Natural killer cell (primary cell): ENCODE data around the gene MT1A. TPM values are rescaled to one million over a fixed set of nuclear protein-coding genes. Genes with fewer than 3 reads are reported as not detected.

Experiments used
- ATAC-seq, 3 donors: fragments of 150-1000 bp in 2 of 3; fragments of 200-7000 bp in 1 of 3; cut with Tn5 transposase; 1 replicate in 1 of 3; 2 replicates in 2 of 3; pipeline ENCODE4 v1.10.0; 2021; ENCODE audit warnings: mild to moderate bottlenecking in 2 of 3, moderate library complexity in 2 of 3
- DNase-seq, 2 donors: peaks; one replicate each; pipeline versions ENCODE4 v3.0.0 to v3.0.0-alpha.2; 2013 to 2021; ENCODE audit warnings: mixed read lengths in 1 of 2
- H3K27ac ChIP-seq: one replicate; pipeline ENCODE4 v1.5.1; 2013; ENCODE audit warnings: mild to moderate bottlenecking, low read length
- H3K27me3 ChIP-seq: one replicate; pipeline ENCODE4 v1.6.1; 2013; ENCODE audit warnings: low read length; ENCODE audit not compliant: control insufficient read depth, insufficient read depth
- H3K36me3 ChIP-seq: one replicate; pipeline ENCODE4 v1.6.1; 2013; ENCODE audit warnings: low read length; ENCODE audit not compliant: control insufficient read depth, insufficient read depth
- H3K4me1 ChIP-seq: one replicate; pipeline ENCODE4 v1.6.1; 2013; ENCODE audit warnings: low read length; ENCODE audit not compliant: control insufficient read depth, insufficient read depth
- H3K4me3 ChIP-seq: one replicate; pipeline ENCODE4 v1.5.1; 2013; ENCODE audit warnings: low read length
- H3K9me3 ChIP-seq: one replicate; pipeline ENCODE4 v1.6.1; 2013; ENCODE audit warnings: low read length; ENCODE audit not compliant: control insufficient read depth, insufficient read depth
- H3K27ac Mint-ChIP-seq, 2 donors: one replicate each; pipeline ENCODE4 v1.8.0; 2022; ENCODE audit warnings: mild to moderate bottlenecking in 2 of 2, mixed read lengths in 2 of 2, moderate library complexity in 1 of 2
- H3K27me3 Mint-ChIP-seq, 2 donors: one replicate each; pipeline ENCODE4 v1.8.0; 2022; ENCODE audit warnings: low read depth in 2 of 2, mixed read lengths in 2 of 2
- H3K36me3 Mint-ChIP-seq: one replicate; pipeline ENCODE4 v1.8.0; 2022; ENCODE audit warnings: mixed read lengths
- H3K4me1 Mint-ChIP-seq, 2 donors: one replicate each; pipeline ENCODE4 v1.8.0; 2022; ENCODE audit warnings: mixed read lengths in 2 of 2
- H3K4me3 Mint-ChIP-seq: one replicate; pipeline ENCODE4 v1.8.0; 2022; ENCODE audit warnings: mild to moderate bottlenecking, moderate library complexity, mixed read lengths
- H3K9me3 Mint-ChIP-seq, 2 donors: one replicate each; pipeline ENCODE4 v1.8.0; 2022; ENCODE audit warnings: mixed read lengths in 2 of 2
- WGBS: methylation state at CpG from one replicate; pipeline ENCODE4 v1.1.7; 2013; ENCODE audit warnings: missing lambda C conversion rate; ENCODE audit not compliant: insufficient coverage; 5-methylcytosine and 5-hydroxymethylcytosine counted together
- intact Hi-C: fragments of 100-400 bp; cut with micrococcal nuclease; formaldehyde crosslinking; loops from one replicate; pipeline ENCODE4 v1.14.2; 2022
- total RNA-seq, 4 donors: library from RNA; stranded (reverse); fragments of 120-200 nt in 1 of 4; gene quantifications; one replicate each; pipeline versions ENCODE4 v1.2.3 to v1.2.4, GENCODE V29; 2013 to 2022
- TF ChIP-seq, protein P1 (sequence below): fragments of 200-600 bp; IDR thresholded peaks from one replicate; pipeline ENCODE4 v1.8.0; 2022; ENCODE audit warnings: antibody characterized with exemption

The MT1A gene
- total RNA-seq, 3 donors from 2014 or later (not counting 1 experiment from before 2014, with no cell fraction given): not detected

DNA sequence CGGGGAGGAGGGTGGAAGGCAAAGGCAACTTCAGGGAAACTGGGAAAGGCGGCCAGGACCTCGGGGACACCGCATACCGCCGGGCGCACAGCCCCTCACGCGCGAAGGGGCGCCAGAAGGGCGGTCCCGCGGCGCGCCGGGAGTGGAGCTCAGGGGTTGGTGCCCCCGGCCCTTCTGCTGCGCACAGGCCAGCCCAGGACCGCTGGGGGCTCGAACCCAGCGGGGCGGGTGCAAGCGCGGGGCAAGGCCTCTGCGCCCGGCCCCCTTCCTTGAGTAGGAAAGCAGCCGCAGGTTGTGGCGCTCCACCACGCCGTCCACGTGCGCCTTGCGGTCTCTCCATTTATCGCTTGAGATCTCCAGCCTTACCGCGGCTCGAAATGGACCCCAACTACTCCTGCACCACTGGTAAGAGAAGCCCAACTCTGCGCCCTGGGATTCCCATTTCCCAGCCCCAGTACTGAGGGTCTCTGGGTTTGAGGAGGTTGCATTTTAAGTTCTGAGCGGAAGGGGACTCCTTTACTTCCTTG is 3.0 kb upstream of the MT1A start:
- Mint-ChIP-seq H3K36me3 (no peaks in the 10 kb centered on the region), H3K4me1 (peaks cover 11 to 15% of the 10 kb centered on the region in 2 donors), H3K27me3 (peaks cover 76 to 77% of the 10 kb centered on the region in 2 donors), H3K27ac (no peak overlapping the region), H3K9me3 (no peaks in the 10 kb centered on the region), H3K4me3 (no peak overlapping the region)
- Histone ChIP-seq H3K9me3 (no peaks in the 10 kb centered on the region), H3K4me1 (peaks cover 24% of the 10 kb centered on the region), H3K4me3 (no peak overlapping the region), H3K27ac (no peak overlapping the region), H3K27me3 (peaks cover 56% of the 10 kb centered on the region), H3K36me3 (no peaks in the 10 kb centered on the region)
- DNase-seq: peak in 1 of 2 donors; percentile 26
- WGBS: 4% methylated on average over 40 of the region's 40 CpGs
- TF ChIP-seq, protein P1, sequence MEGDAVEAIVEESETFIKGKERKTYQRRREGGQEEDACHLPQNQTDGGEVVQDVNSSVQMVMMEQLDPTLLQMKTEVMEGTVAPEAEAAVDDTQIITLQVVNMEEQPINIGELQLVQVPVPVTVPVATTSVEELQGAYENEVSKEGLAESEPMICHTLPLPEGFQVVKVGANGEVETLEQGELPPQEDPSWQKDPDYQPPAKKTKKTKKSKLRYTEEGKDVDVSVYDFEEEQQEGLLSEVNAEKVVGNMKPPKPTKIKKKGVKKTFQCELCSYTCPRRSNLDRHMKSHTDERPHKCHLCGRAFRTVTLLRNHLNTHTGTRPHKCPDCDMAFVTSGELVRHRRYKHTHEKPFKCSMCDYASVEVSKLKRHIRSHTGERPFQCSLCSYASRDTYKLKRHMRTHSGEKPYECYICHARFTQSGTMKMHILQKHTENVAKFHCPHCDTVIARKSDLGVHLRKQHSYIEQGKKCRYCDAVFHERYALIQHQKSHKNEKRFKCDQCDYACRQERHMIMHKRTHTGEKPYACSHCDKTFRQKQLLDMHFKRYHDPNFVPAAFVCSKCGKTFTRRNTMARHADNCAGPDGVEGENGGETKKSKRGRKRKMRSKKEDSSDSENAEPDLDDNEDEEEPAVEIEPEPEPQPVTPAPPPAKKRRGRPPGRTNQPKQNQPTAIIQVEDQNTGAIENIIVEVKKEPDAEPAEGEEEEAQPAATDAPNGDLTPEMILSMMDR: no peak
- intact Hi-C loops: no loop called here
- ATAC-seq: no peak

- Mint-ChIP-seq H3K36me3 (no peaks in the 10 kb centered on the region), H3K4me1 (peaks cover 8 to 12% of the 10 kb centered on the region in 2 donors), H3K27ac (no peak overlapping the region), H3K9me3 (no peaks in the 10 kb centered on the region), H3K27me3 (peaks cover 67 to 74% of the 10 kb centered on the region in 2 donors), H3K4me3 (no peak overlapping the region)
- ATAC-seq (no peak), DNase-seq (no peak)
- Histone ChIP-seq H3K27me3 (peaks cover 52% of the 10 kb centered on the region), H3K36me3 (no peaks in the 10 kb centered on the region), H3K27ac (no peak overlapping the region), H3K4me3 (no peak overlapping the region), H3K4me1 (peaks cover 24% of the 10 kb centered on the region), H3K9me3 (no peaks in the 10 kb centered on the region)
- intact Hi-C loops: no loop called here
- WGBS: 31% methylated on average over 9 of the region's 9 CpGs
- TF ChIP-seq, protein P1: no peak
Measured at GRCh38 chr16:56636616-56637413, 1.7 kb upstream of the MT1A start.

DNA sequence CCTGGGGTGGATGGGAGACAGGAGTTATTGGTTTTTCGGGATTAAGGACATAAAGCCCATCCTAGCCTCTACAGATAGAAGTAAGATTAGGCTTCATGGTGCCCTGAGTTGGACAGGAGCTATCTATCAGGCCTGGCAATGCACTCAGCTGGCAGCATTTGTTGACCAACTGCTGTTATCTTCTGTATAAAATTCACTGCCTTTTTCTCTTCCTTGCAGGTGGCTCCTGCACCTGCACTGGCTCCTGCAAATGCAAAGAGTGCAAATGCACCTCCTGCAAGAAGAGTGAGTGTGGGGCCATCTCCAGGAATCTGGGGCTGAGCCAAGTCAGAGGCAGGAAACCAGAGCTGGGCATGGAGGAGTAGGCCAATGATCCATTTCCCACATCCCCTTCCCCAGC is 579 bp downstream of the MT1A start:
- peaks cover 39% of the 10 kb centered on the region for H3K27me3 ChIP-seq
- Mint-ChIP-seq H3K27me3 (peaks cover 63 to 64% of the 10 kb centered on the region in 2 donors), H3K4me1 (peaks cover 20 to 22% of the 10 kb centered on the region in 2 donors), H3K36me3 (no peaks in the 10 kb centered on the region), H3K4me3 (no peak overlapping the region), H3K9me3 (no peaks in the 10 kb centered on the region), H3K27ac (no peak overlapping the region)
- H3K4me1 ChIP-seq: peaks cover 33% of the 10 kb centered on the region
- no peaks in the 10 kb centered on the region for H3K9me3 ChIP-seq
- H3K27ac ChIP-seq: no peak overlapping the region
- TF ChIP-seq, protein P1: no peak
- H3K36me3 ChIP-seq: no peaks in the 10 kb centered on the region
- no peak for DNase-seq
- intact Hi-C loops: no loop called here
- WGBS: 85% methylated on average over 1 of the region's 1 CpG
- no peak overlapping the region for H3K4me3 ChIP-seq
- ATAC-seq: no peak
